CD4-positive, alpha-beta T cell (primary cell): ENCODE data around the gene FCRL5. TPM values are rescaled to one million over a fixed set of nuclear protein-coding genes. Genes with fewer than 3 reads are reported as not detected.

ENCODE experiments used
- ATAC-seq: fragments of 200-7000 bp; cut with Tn5 transposase; one replicate; pipeline ENCODE4 v1.10.0; 2022; ENCODE audit warnings: mild to moderate bottlenecking; ENCODE audit not compliant: poor library complexity
- CTCF ChIA-PET: fragments of 350-600 bp; sonication (Branson Sonifier 250); formaldehyde crosslinking; loops from one replicate; lab custom pipeline; 2021; ENCODE audit warnings: antibody characterized with exemption, inconsistent platforms; lab: Charles Lee
- POLR2A ChIA-PET: fragments of 350-600 bp; sonication (Branson Sonifier 250); formaldehyde crosslinking; loops from one replicate; lab custom pipeline; 2021; ENCODE audit warnings: antibody characterized with exemption, inconsistent platforms; lab: Charles Lee
- DNase-seq, 14 experiments: peaks; one replicate each; pipeline ENCODE4 v3.0.0-alpha.2; 2013 to 2020; ENCODE audit warnings: mixed read lengths in 2 of 14
- H3K27ac ChIP-seq, 2 donors: one replicate each; pipeline versions ENCODE4 v1.5.1 to v1.7.0; 2013; ENCODE audit warnings: low read length in 2 of 2, low read depth in 1 of 2, mild to moderate bottlenecking in 1 of 2
- H3K27me3 ChIP-seq, 2 experiments: 1 replicate in 1 of 2; 2 replicates in 1 of 2; pipeline versions ENCODE4 v1.6.1 to v1.7.0; 2013; ENCODE audit warnings: low read length in 2 of 2, control low read depth in 1 of 2, mild to moderate bottlenecking in 1 of 2, moderate library complexity in 1 of 2; ENCODE audit not compliant: insufficient read depth in 2 of 2, control insufficient read depth in 1 of 2
- H3K36me3 ChIP-seq: one replicate; pipeline ENCODE4 v1.6.1; 2013; ENCODE audit warnings: low read length, control low read depth; ENCODE audit not compliant: insufficient read depth
- H3K4me1 ChIP-seq: one replicate; pipeline ENCODE4 v1.6.1; 2013; ENCODE audit warnings: low read length, control low read depth; ENCODE audit not compliant: insufficient read depth
- H3K4me3 ChIP-seq: one replicate; pipeline ENCODE4 v1.5.1; 2013; ENCODE audit warnings: mild to moderate bottlenecking, low read length, moderate library complexity
- H3K9me3 ChIP-seq, 2 experiments: 1 replicate in 1 of 2; 2 replicates in 1 of 2; pipeline versions ENCODE4 v1.6.1 to v1.7.0; 2013; ENCODE audit warnings: low read length in 2 of 2, mild to moderate bottlenecking in 2 of 2, control low read depth in 1 of 2, moderate library complexity in 1 of 2; ENCODE audit not compliant: control insufficient read depth in 1 of 2, insufficient read depth in 1 of 2
- H3K27ac Mint-ChIP-seq: one replicate; pipeline ENCODE4 v1.8.0; 2020; ENCODE audit warnings: mixed read lengths
- H3K27me3 Mint-ChIP-seq: one replicate; pipeline ENCODE4 v1.8.0; 2021; ENCODE audit warnings: mixed read lengths
- H3K36me3 Mint-ChIP-seq: one replicate; pipeline ENCODE4 v1.8.0; 2021; ENCODE audit warnings: low read depth, mixed read lengths
- H3K4me1 Mint-ChIP-seq: one replicate; pipeline ENCODE4 v1.8.0; 2021; ENCODE audit warnings: low read depth, mixed read lengths
- H3K4me3 Mint-ChIP-seq: one replicate; pipeline ENCODE4 v1.8.0; 2020; ENCODE audit warnings: mild to moderate bottlenecking, mixed read lengths
- H3K9me3 Mint-ChIP-seq: one replicate; pipeline ENCODE4 v1.8.0; 2020; ENCODE audit warnings: mixed read lengths
- CTCF ChIP-seq: fragments of 200-600 bp; IDR thresholded peaks from one replicate; pipeline ENCODE4 v1.8.0; 2022; ENCODE audit warnings: antibody characterized with exemption, mild to moderate bottlenecking
- intact Hi-C, 2 experiments: fragments of 100-400 bp; cut with DNase I in 1 of 2; cut with micrococcal nuclease in 1 of 2; formaldehyde crosslinking; loops; one replicate each; pipeline versions ENCODE4 v1.15.1 to v1.9.0; 2023 to 2025; cut with DNase I, micrococcal nuclease
- total RNA-seq, 174 experiments: library from RNA in 2 of 174; stranded (reverse) in 2 of 174; gene quantifications; one replicate each; pipeline ENCODE4 v1.2.3 and lab custom pipeline; 2021 to 2026

FCRL5 gene
- total RNA-seq, 2 experiments from 2014 or later = not detected

DNA sequence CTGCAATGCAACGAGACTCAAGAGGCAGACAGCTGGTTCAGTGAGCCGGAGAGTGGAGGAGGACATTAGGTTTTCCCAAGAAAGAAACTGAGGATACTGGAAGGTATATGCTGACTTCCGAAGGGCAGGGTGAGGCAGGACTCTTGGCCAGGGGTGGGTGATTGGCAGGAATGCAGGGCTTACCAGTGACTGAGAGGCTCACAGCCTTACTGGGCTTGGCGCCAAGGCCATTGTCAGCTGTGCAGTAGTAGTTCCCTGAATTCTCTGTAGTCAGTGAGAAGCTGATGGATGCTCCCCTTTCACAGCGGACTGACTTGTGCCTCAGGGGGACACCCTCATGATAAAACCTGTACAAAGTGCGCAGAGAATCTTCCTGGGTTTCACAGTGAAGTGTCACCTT is 9.6 kb downstream of the FCRL5 start:
- H3K4me1 ChIP-seq = no peaks in the 10 kb centered on the region
- H3K36me3 ChIP-seq = no peaks in the 10 kb centered on the region
- Mint-ChIP-seq H3K27ac (no peak overlapping the region), H3K9me3 (no peaks in the 10 kb centered on the region), H3K4me1 (no peaks in the 10 kb centered on the region), H3K36me3 (no peaks in the 10 kb centered on the region), H3K27me3 (peaks cover 33% of the 10 kb centered on the region), H3K4me3 (no peak overlapping the region)
- ChIA-PET POLR2A (no interaction called here), CTCF (no interaction called here)
- H3K4me3 ChIP-seq = no peak overlapping the region
- DNase-seq (no peak), ATAC-seq (no peak)
- no peaks in the 10 kb centered on the region for H3K9me3 ChIP-seq
- H3K27ac ChIP-seq = no peak overlapping the region
- H3K27me3 ChIP-seq = peaks cover 0 to 6% of the 10 kb centered on the region in 2 experiments
- intact Hi-C loops = no loop called here
- no peak for TF ChIP-seq CTCF

- ChIA-PET POLR2A (no interaction called here), CTCF (interaction anchor here (0.5 kb wide), 1 partner anchor 152 kb away, joined by 3 read pairs; no protein-coding TSS in a partner anchor)
- H3K4me1 Mint-ChIP-seq = no peaks in the 10 kb centered on the region
- intact Hi-C loops = no loop called here
- Histone ChIP-seq H3K4me3 (no peak overlapping the region), H3K4me1 (no peaks in the 10 kb centered on the region), H3K36me3 (no peaks in the 10 kb centered on the region), H3K27me3 (peaks cover 0 to 4% of the 10 kb centered on the region in 2 experiments), H3K9me3 (no peaks in the 10 kb centered on the region), H3K27ac (no peak overlapping the region)
- TF ChIP-seq CTCF = no peak
- DNase-seq (no peak), ATAC-seq (no peak)
- H3K27ac Mint-ChIP-seq = no peak overlapping the region
- H3K4me3 Mint-ChIP-seq = no peak overlapping the region
- no peaks in the 10 kb centered on the region for H3K36me3 Mint-ChIP-seq
- H3K9me3 Mint-ChIP-seq = no peaks in the 10 kb centered on the region
- peaks cover 27% of the 10 kb centered on the region for H3K27me3 Mint-ChIP-seq
Measured at GRCh38 chr1:157540852-157541251, 11.5 kb downstream of the FCRL5 start.

- Mint-ChIP-seq H3K27ac (no peak overlapping the region), H3K9me3 (no peaks in the 10 kb centered on the region), H3K4me3 (no peak overlapping the region), H3K36me3 (no peaks in the 10 kb centered on the region), H3K4me1 (no peaks in the 10 kb centered on the region), H3K27me3 (peaks cover 25% of the 10 kb centered on the region)
- ATAC-seq (no peak), DNase-seq (no peak)
- ChIA-PET CTCF (no interaction called here), POLR2A (no interaction called here)
- Histone ChIP-seq H3K27ac (no peak overlapping the region), H3K36me3 (no peaks in the 10 kb centered on the region), H3K27me3 (peaks cover 0 to 4% of the 10 kb centered on the region in 2 experiments), H3K4me3 (no peak overlapping the region), H3K9me3 (no peaks in the 10 kb centered on the region), H3K4me1 (no peaks in the 10 kb centered on the region)
- TF ChIP-seq CTCF = no peak
- intact Hi-C loops = no loop called here
Measured at GRCh38 chr1:157540160-157540748, 12.1 kb downstream of the FCRL5 start.
